ENCODE results near the gene TMEM178B. TPM values are rescaled to one million over a fixed set of nuclear protein-coding genes. Genes with fewer than 3 reads are reported as not detected.

Gene TMEM178B
- total and polyA plus RNA-seq, 2 experiments from 2014 or later: 0.39 to 0.46 TPM

- TF ChIP-seq, protein P1, sequence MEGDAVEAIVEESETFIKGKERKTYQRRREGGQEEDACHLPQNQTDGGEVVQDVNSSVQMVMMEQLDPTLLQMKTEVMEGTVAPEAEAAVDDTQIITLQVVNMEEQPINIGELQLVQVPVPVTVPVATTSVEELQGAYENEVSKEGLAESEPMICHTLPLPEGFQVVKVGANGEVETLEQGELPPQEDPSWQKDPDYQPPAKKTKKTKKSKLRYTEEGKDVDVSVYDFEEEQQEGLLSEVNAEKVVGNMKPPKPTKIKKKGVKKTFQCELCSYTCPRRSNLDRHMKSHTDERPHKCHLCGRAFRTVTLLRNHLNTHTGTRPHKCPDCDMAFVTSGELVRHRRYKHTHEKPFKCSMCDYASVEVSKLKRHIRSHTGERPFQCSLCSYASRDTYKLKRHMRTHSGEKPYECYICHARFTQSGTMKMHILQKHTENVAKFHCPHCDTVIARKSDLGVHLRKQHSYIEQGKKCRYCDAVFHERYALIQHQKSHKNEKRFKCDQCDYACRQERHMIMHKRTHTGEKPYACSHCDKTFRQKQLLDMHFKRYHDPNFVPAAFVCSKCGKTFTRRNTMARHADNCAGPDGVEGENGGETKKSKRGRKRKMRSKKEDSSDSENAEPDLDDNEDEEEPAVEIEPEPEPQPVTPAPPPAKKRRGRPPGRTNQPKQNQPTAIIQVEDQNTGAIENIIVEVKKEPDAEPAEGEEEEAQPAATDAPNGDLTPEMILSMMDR (IDR thresholded peaks at IDR 0.05; ENCODE audit: low read depth, low read length): no peak
- Histone ChIP-seq H3K4me1 (ENCODE audit: low read depth) (no peaks in the 10 kb centered on the region), H3K27ac (no peak overlapping the region), H3K27me3 (peaks cover 2% of the 10 kb centered on the region), H3K4me3 (no peak overlapping the region), H3K36me3 (no peaks in the 10 kb centered on the region), H3K9me3 (ENCODE audit: low read depth) (no peaks in the 10 kb centered on the region)
- DNase-seq (ENCODE audit: low read depth in 1 of 2, low spot score in 1 of 2): no peak
Measured at GRCh38 chr7:141500608-141501007, 426.7 kb downstream of the TMEM178B start.

DNA sequence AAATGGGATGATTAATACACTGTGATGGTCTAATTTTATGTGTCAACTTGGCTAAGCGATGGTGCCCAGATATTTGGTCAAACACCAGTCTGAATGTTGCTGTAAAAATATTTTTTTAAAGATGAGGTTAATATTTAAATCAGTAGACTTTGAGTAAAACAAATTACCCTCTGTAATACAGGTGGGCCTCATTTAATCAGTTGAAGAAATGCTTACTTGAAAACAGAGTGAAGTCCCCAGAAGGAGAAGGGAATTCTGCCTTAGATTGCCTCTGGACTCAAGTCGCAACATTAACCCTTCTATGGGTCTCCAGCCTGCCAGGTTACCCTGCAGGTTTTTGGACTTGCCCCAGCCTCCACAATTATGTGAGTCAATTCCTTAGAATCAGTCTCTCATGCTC lies 427.6 kb downstream of the TMEM178B start:
- H3K36me3 ChIP-seq: no peaks in the 10 kb centered on the region
- H3K27ac ChIP-seq: no peak overlapping the region
- no peaks in the 10 kb centered on the region for H3K4me1 ChIP-seq (ENCODE audit: low read depth)
- no peak overlapping the region for H3K4me3 ChIP-seq
- H3K27me3 ChIP-seq: peaks cover 2% of the 10 kb centered on the region
- H3K9me3 ChIP-seq (ENCODE audit: low read depth): no peaks in the 10 kb centered on the region
- DNase-seq (ENCODE audit: low read depth in 1 of 2, low spot score in 1 of 2): no peak
- TF ChIP-seq, protein P1 (IDR thresholded peaks at IDR 0.05; ENCODE audit: low read depth, low read length): no peak

GRCh38 chr7:141511316-141511675 lies 437.4 kb downstream of the TMEM178B start:
- TF ChIP-seq, protein P1 (IDR thresholded peaks at IDR 0.05; ENCODE audit: low read depth, low read length): no peak
- Histone ChIP-seq H3K36me3 (no peaks in the 10 kb centered on the region), H3K9me3 (ENCODE audit: low read depth) (no peaks in the 10 kb centered on the region), H3K27me3 (peaks cover 14% of the 10 kb centered on the region), H3K4me3 (peak overlapping the region; percentile 22), H3K27ac (no peak overlapping the region), H3K4me1 (ENCODE audit: low read depth) (peaks cover 3% of the 10 kb centered on the region)
- no peak for DNase-seq (ENCODE audit: low read depth in 1 of 2, low spot score in 1 of 2)

- peak in 1 of 2 donors; percentile 3 for DNase-seq (ENCODE audit: low read depth in 1 of 2, low spot score in 1 of 2)
- TF ChIP-seq, protein P1 (IDR thresholded peaks at IDR 0.05; ENCODE audit: low read depth, low read length): no peak
Measured at GRCh38 chr7:141511676-141512396, 438.0 kb downstream of the TMEM178B start.

DNA sequence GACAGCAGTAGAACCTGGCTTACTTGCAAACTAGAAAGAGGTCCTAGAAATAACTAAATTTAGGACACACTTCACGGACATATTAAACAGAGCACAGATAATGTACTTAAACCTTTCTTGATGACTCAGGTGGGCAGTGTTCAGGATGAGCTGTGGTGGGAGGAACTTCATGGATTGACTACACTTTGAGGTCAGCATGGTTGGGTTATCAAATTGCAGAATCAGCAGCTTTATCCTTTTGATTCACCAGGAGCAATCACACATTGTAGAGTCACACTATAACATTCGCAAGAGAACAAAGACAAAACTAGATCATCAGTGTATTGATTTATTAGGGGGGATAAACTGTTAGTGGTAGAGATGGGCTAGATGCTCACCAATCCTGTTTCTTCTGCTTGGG lies 438.7 kb downstream of the TMEM178B start:
- H3K36me3 ChIP-seq: no peaks in the 10 kb centered on the region
- no peak overlapping the region for H3K27ac ChIP-seq
- H3K4me1 ChIP-seq (ENCODE audit: low read depth): peaks cover 3% of the 10 kb centered on the region
- H3K4me3 ChIP-seq: no peak overlapping the region
- H3K9me3 ChIP-seq (ENCODE audit: low read depth): no peaks in the 10 kb centered on the region
- peaks cover 14% of the 10 kb centered on the region for H3K27me3 ChIP-seq
- no peak for DNase-seq (ENCODE audit: low read depth in 1 of 2, low spot score in 1 of 2)
- TF ChIP-seq, protein P1 (IDR thresholded peaks at IDR 0.05; ENCODE audit: low read depth, low read length): no peak

More at GRCh38 chr7:141511676-141512396, 438.0 kb downstream of the TMEM178B start:
- Histone ChIP-seq H3K27ac (no peak overlapping the region), H3K4me1 (ENCODE audit: low read depth) (peaks cover 3% of the 10 kb centered on the region), H3K27me3 (peaks cover 14% of the 10 kb centered on the region), H3K4me3 (peak overlapping the region; percentile 22), H3K36me3 (no peaks in the 10 kb centered on the region), H3K9me3 (ENCODE audit: low read depth) (no peaks in the 10 kb centered on the region)

All from cardiac muscle cell (in vitro differentiated cells and primary cell).